ENCODE data around the gene C17orf67.

Gene C17orf67

DNA sequence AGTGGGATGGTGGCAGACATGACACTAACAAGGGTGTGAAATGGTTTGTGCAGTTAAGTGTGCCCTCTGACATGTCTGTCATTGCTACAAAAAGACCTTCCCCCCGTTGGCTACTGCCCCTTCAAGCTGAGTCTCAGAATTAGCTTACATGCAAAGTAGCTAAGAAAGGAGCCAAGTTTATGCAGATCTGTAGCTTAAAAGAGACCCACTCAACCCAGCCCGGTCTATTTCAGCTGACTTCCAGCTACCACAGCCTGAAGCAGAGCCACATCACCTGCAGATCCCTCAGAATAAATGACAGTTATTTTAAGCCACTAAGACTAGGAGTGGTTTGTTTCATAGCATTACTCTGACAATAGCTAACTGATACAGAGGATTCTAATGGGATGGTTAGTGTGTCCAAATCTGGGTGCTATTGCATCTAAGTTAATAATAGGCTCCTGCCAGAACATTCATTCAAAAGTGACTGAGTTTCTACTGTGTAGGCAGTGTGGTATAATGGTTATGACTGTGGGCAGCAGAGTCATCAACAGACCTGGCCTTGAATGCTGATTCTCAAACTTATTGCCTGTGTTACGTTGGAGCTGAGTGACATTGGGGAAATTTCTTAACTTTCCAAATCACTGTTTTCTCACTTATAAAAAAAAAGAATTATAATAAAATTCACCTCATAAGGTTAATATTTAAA is 11.7 kb downstream of the C17orf67 start:
- no peaks in the 10 kb centered on the region for H3K9me3 Mint-ChIP-seq
- no peak overlapping the region for H3K4me3 Mint-ChIP-seq
- no peaks in the 10 kb centered on the region for H3K27me3 Mint-ChIP-seq
- peaks cover 6% of the 10 kb centered on the region for H3K4me1 Mint-ChIP-seq
- H3K27ac Mint-ChIP-seq: no peak overlapping the region
- H3K36me3 Mint-ChIP-seq: peaks cover 5% of the 10 kb centered on the region

DNA sequence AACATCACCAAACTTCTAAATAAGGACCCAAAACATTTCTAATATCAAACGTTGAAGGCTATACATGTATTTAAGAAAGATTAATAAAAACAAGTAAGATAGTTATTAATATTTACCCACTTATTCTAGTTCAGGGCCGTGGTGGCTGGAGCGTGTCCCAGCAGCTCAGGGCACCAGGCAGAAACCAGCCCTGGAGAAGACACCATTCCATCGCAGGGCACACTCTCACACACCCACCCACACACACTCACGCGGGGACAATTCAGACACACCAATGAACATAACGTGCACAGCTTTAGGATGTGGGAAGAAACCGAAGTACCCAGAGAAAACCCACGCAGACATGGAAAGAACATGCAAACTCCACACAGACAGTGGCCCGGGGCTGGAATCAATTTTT is 13.5 kb downstream of the C17orf67 start:
- Mint-ChIP-seq H3K9me3 (no peaks in the 10 kb centered on the region), H3K4me1 (peaks cover 6% of the 10 kb centered on the region), H3K36me3 (peaks cover 5% of the 10 kb centered on the region), H3K27me3 (no peaks in the 10 kb centered on the region), H3K27ac (no peak overlapping the region), H3K4me3 (no peak overlapping the region)

GRCh38 chr17:56819431-56820145 is 14.1 kb downstream of the C17orf67 start:
- no peak overlapping the region for H3K4me3 Mint-ChIP-seq
- H3K27ac Mint-ChIP-seq: peak overlapping the region; percentile 7
- H3K27me3 Mint-ChIP-seq: no peaks in the 10 kb centered on the region
- peaks cover 7% of the 10 kb centered on the region for H3K36me3 Mint-ChIP-seq
- peaks cover 6% of the 10 kb centered on the region for H3K4me1 Mint-ChIP-seq
- no peaks in the 10 kb centered on the region for H3K9me3 Mint-ChIP-seq

GRCh38 chr17:56819030-56819429 is 14.7 kb downstream of the C17orf67 start:
- H3K4me1 Mint-ChIP-seq: peaks cover 6% of the 10 kb centered on the region
- H3K4me3 Mint-ChIP-seq: no peak overlapping the region
- H3K27me3 Mint-ChIP-seq: no peaks in the 10 kb centered on the region
- peaks cover 3% of the 10 kb centered on the region for H3K36me3 Mint-ChIP-seq
- H3K27ac Mint-ChIP-seq: no peak overlapping the region
- H3K9me3 Mint-ChIP-seq: no peaks in the 10 kb centered on the region

- Mint-ChIP-seq H3K4me1 (peaks cover 6% of the 10 kb centered on the region), H3K9me3 (no peaks in the 10 kb centered on the region), H3K27ac (no peak overlapping the region), H3K4me3 (no peak overlapping the region), H3K36me3 (peaks cover 1% of the 10 kb centered on the region), H3K27me3 (no peaks in the 10 kb centered on the region)
Observed at GRCh38 chr17:56817066-56817465, 16.7 kb downstream of the C17orf67 start.

DNA sequence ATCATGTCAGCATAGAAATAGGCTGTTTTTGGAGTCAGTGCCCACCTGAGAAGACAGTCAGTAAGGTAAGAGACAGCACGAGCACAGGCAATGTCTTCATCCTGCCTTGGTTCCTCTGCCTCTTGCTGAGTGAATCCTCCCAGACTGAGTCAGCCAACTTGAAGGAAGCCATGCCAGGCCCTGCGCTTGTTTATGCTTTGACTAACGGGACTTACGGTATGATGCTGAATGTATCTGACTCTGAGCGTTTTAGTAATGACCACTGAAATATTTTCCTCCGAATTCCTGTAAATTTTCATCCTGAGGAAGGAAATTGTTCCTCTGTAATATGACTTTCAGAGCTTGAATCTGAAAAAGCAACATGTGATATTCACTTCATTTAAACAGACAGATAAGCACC is 18.0 kb downstream of the C17orf67 start:
- Mint-ChIP-seq H3K36me3 (peaks cover 3% of the 10 kb centered on the region), H3K9me3 (no peaks in the 10 kb centered on the region), H3K4me1 (peaks cover 6% of the 10 kb centered on the region), H3K27me3 (no peaks in the 10 kb centered on the region), H3K27ac (no peak overlapping the region), H3K4me3 (no peak overlapping the region)

DNA sequence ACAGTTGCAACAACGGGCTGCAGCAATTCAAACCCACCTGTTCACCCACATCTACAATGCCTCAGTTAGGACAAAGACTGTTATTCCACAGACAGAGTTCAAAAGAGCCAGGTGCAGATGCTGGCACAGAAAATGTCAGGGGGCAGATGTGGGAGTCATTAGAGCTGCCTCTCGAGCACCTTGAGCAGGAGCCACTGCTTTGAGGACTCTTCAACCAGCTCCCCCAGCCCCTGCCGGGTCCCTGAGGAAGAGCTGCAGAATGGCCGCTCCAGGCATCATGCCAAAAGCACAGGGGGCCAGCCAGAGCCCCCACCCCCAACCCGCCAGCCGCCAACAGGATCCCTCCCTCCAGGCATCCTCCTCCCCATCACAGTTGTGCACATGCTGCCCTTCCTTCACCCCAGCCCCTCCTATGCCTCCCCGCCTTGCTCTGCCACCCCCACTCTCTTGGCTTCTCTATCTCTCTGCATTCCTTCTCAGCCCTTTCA is 20.8 kb downstream of the C17orf67 start:
- Mint-ChIP-seq H3K4me1 (no peaks in the 10 kb centered on the region), H3K36me3 (peaks cover 3% of the 10 kb centered on the region), H3K27me3 (no peaks in the 10 kb centered on the region), H3K27ac (no peak overlapping the region), H3K4me3 (no peak overlapping the region), H3K9me3 (no peaks in the 10 kb centered on the region)

DNA sequence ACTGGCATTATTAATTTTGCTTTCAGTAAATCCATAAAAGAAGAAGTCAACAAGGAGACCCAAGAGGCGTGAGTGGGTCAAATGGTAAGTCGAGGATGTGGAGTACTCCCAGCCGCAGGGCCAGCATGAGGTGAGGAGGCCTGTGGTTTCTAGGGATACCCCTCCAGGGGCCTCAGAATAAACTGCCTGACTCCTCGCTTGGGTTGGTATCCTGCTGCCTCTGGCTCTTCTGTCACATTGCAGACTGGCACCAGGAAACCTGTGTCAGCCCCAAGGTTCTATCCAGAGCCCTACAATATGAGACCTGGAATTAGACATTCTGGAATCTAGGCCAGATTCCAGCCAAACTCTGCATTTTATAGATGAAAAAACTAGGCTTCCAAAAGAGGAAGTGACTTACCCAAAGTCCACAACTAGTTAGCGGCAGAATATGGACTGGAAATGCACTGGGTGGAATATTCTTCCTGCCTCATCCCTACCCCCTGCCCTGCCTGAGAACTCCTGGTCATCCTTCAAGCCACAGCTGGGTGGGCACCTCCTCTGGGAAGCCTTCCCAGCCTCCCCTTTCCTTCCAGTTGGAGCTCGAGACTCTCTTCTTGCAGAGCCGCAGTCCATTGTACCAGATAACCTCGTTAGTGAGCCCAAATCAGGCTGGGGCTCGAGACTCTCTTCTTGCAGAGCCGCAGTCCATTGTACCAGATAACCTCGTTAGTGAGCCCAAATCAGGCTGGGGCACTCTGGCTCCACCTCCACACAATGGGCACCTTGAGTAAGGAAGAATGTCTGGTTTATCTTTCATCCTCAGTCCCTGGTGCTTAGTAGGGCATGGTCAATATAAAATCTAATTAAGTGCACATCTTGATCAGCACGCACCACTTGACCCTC is 22.6 kb downstream of the C17orf67 start:
- Mint-ChIP-seq H3K27ac (no peak overlapping the region), H3K4me3 (no peak overlapping the region), H3K27me3 (no peaks in the 10 kb centered on the region), H3K4me1 (no peaks in the 10 kb centered on the region), H3K36me3 (peaks cover 9% of the 10 kb centered on the region), H3K9me3 (no peaks in the 10 kb centered on the region)

GRCh38 chr17:56810343-56810742 is 23.4 kb downstream of the C17orf67 start:
- Mint-ChIP-seq H3K27me3 (no peaks in the 10 kb centered on the region), H3K9me3 (no peaks in the 10 kb centered on the region), H3K4me3 (no peak overlapping the region), H3K36me3 (peaks cover 9% of the 10 kb centered on the region), H3K4me1 (no peaks in the 10 kb centered on the region), H3K27ac (no peak overlapping the region)

- no peaks in the 10 kb centered on the region for H3K9me3 Mint-ChIP-seq
- no peaks in the 10 kb centered on the region for H3K27me3 Mint-ChIP-seq
- H3K4me1 Mint-ChIP-seq: no peaks in the 10 kb centered on the region
- no peak overlapping the region for H3K4me3 Mint-ChIP-seq
- H3K27ac Mint-ChIP-seq: no peak overlapping the region
- peaks cover 11% of the 10 kb centered on the region for H3K36me3 Mint-ChIP-seq
Observed at GRCh38 chr17:56809820-56810179, 23.9 kb downstream of the C17orf67 start.

DNA sequence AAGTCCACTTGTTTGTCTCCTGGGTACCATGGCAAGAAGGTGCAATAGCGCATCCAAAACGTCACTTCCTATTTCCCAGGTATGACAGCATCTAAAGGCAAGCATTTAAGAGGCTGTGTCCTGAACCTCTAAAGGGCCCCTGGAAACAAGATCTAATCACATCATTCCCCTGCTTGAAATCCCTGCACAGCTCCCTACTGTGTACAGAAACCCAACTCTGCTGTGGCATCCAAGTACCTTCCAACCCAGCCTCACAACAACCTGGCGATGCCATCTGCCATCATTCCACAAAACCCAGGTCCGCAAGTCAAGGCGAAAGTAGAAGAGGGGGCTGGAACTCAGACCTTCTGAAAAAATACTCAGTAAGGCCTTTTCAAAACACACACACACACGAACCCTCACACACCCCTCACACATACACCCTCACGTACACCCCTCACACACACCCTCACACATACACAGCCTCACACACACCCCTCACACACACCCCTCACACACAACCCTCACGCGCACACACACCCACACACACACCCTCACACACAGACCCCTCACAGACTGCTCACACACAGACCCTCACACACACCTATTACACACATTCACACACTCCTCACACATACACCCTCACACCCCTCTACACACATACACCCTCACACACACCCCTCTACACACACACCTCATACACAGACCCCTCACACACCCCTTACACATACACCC is 24.5 kb downstream of the C17orf67 start:
- H3K36me3 Mint-ChIP-seq: peaks cover 9% of the 10 kb centered on the region
- no peaks in the 10 kb centered on the region for H3K27me3 Mint-ChIP-seq
- H3K4me1 Mint-ChIP-seq: no peaks in the 10 kb centered on the region
- no peak overlapping the region for H3K4me3 Mint-ChIP-seq
- H3K27ac Mint-ChIP-seq: no peak overlapping the region
- no peaks in the 10 kb centered on the region for H3K9me3 Mint-ChIP-seq

DNA sequence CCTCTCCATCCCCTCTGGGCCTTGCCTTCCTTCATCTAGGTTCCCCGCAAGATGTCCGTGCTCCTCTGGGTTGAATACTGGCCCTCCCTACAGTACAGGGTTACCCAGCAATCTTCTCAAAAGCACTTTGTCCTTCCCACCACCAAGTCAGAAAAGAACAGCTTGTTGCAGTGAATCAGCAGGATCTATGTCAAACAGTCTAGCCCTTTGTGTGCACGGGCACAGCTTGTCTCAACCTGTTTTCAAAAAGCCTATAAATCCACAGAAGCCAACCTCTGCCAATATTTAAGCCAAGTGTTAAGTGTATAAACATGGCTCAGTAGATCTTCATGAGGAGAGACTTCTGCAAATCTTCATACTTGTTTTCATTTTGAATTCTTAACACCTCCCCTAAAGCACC is 25.2 kb downstream of the C17orf67 start:
- Mint-ChIP-seq H3K27ac (no peak overlapping the region), H3K27me3 (no peaks in the 10 kb centered on the region), H3K4me1 (no peaks in the 10 kb centered on the region), H3K9me3 (no peaks in the 10 kb centered on the region), H3K36me3 (peaks cover 9% of the 10 kb centered on the region), H3K4me3 (no peak overlapping the region)

DNA sequence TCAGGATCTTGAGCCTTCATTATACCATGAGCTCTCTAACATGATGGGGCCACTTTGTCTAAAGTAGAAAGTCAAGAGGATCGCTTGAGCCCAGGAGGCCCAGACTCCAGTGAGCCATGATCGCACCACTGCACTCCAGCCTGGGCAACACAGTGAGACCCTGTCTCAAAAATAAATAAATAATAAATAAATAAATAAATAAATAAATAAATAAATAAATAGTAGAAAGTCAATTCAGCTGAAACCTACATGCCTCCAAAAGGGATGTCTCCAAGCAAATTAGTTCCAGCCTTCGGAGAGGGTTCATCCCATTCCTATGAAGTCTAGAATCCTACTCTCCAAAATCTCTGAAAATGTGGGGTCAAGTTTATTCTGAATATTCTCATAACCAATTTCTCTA is 26.0 kb downstream of the C17orf67 start:
- Mint-ChIP-seq H3K27me3 (no peaks in the 10 kb centered on the region), H3K9me3 (no peaks in the 10 kb centered on the region), H3K27ac (no peak overlapping the region), H3K4me1 (no peaks in the 10 kb centered on the region), H3K36me3 (peaks cover 9% of the 10 kb centered on the region), H3K4me3 (no peak overlapping the region)

DNA sequence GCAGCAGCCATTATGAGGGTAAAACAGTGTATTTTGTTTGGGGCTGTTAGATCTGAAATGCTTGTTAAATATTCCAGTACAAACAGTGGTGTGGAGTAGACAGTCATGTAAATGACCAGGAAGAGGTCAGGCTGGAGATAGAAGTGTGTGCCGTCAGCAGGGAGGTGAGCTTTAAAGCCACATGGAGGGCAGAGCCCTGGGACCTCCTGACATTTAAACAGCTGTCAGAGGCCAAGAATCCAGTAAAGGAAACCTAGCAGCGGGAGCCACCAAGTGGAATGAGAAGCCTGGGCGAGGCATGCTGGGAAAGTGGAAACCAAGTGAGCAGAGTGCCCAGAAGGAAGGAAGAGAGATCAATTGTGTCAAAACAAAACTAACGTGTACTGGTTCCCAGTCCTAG is 26.8 kb downstream of the C17orf67 start:
- Mint-ChIP-seq H3K27ac (no peak overlapping the region), H3K4me3 (no peak overlapping the region), H3K36me3 (peaks cover 9% of the 10 kb centered on the region), H3K9me3 (no peaks in the 10 kb centered on the region), H3K27me3 (no peaks in the 10 kb centered on the region), H3K4me1 (no peaks in the 10 kb centered on the region)

- Mint-ChIP-seq H3K27ac (no peak overlapping the region), H3K27me3 (no peaks in the 10 kb centered on the region), H3K4me1 (no peaks in the 10 kb centered on the region), H3K36me3 (peaks cover 9% of the 10 kb centered on the region), H3K9me3 (no peaks in the 10 kb centered on the region), H3K4me3 (no peak overlapping the region)
Observed at GRCh38 chr17:56804454-56804853, 29.3 kb downstream of the C17orf67 start.

Data from activated naive CD4-positive, alpha-beta T cell treated with anti-CD3 and anti-CD28 coated beads, Interleukin-2, amount 50 U/mL, for 24 hours (primary cell).